H9 (cell line): ENCODE data around the gene NCAM1. TPM values are rescaled to one million over a fixed set of nuclear protein-coding genes. Genes with fewer than 3 reads are reported as not detected.

ENCODE experiments used
- DNase-seq: peaks from one replicate; pipeline ENCODE4 v3.0.0-alpha.2; 2017
- H2AFZ ChIP-seq: one replicate; pipeline ENCODE4 v1.6.1; 2013; ENCODE audit warnings: mild to moderate bottlenecking, low read length, control low read depth, moderate library complexity
- H2AK5ac ChIP-seq: 2 replicates; pipeline ENCODE4 v1.6.1; 2013; ENCODE audit warnings: low read length, control low read depth, mixed read lengths; ENCODE audit not compliant: insufficient read length
- H2BK120ac ChIP-seq: one replicate; pipeline ENCODE4 v1.6.1; 2013; ENCODE audit warnings: low read depth, mild to moderate bottlenecking, low read length, control low read depth, inconsistent platforms; ENCODE audit not compliant: poor library complexity, severe bottlenecking
- H2BK12ac ChIP-seq: 2 replicates; pipeline ENCODE4 v1.6.1; 2013; ENCODE audit warnings: low read length, control low read depth, mixed read lengths, low read depth; ENCODE audit not compliant: insufficient read length
- H2BK15ac ChIP-seq: 2 replicates; pipeline ENCODE4 v1.6.1; 2013; ENCODE audit warnings: low read depth, low read length, control low read depth
- H2BK20ac ChIP-seq: one replicate; pipeline ENCODE4 v1.6.1; 2013; ENCODE audit warnings: low read depth, mild to moderate bottlenecking, low read length, control low read depth, inconsistent platforms; ENCODE audit not compliant: poor library complexity, severe bottlenecking
- H2BK5ac ChIP-seq: 2 replicates; pipeline ENCODE4 v1.6.1; 2013; ENCODE audit warnings: low read length, control low read depth, mixed read lengths; ENCODE audit not compliant: insufficient read length
- H3K14ac ChIP-seq: 2 replicates; pipeline ENCODE4 v1.6.1; 2013; ENCODE audit warnings: low read length, control low read depth; ENCODE audit not compliant: insufficient read depth
- H3K18ac ChIP-seq: 2 replicates; pipeline ENCODE4 v1.6.1; 2013; ENCODE audit warnings: low read depth, mild to moderate bottlenecking, mixed read lengths, low read length, control low read depth; ENCODE audit not compliant: insufficient read length
- H3K23ac ChIP-seq: 2 replicates; pipeline ENCODE4 v1.6.1; 2013; ENCODE audit warnings: low read length, control low read depth, mixed read lengths, low read depth; ENCODE audit not compliant: insufficient read length
- H3K23me2 ChIP-seq: 2 replicates; pipeline ENCODE4 v1.6.1; 2013; ENCODE audit warnings: low read depth, mild to moderate bottlenecking, mixed read lengths, low read length, control low read depth; ENCODE audit not compliant: insufficient read length, poor library complexity, severe bottlenecking
- H3K27ac ChIP-seq: 2 replicates; pipeline ENCODE4 v1.5.1; 2013; ENCODE audit warnings: low read length, control low read depth, mixed read lengths, low read depth; ENCODE audit not compliant: insufficient read length
- H3K27me3 ChIP-seq: 2 replicates; pipeline ENCODE4 v1.6.1; 2013; ENCODE audit warnings: low read length, control low read depth, inconsistent platforms; ENCODE audit not compliant: insufficient read depth
- H3K4ac ChIP-seq: 2 replicates; pipeline ENCODE4 v1.6.1; 2013; ENCODE audit warnings: low read depth, mild to moderate bottlenecking, control low read depth, inconsistent platforms, low read length, moderate library complexity
- H3K4me1 ChIP-seq: 2 replicates; pipeline ENCODE4 v1.6.1; 2013; ENCODE audit warnings: low read length, control low read depth, inconsistent platforms; ENCODE audit not compliant: insufficient read depth
- H3K4me2 ChIP-seq: 2 replicates; pipeline ENCODE4 v1.6.1; 2013; ENCODE audit warnings: low read length, control low read depth, mixed read lengths; ENCODE audit not compliant: insufficient read length, insufficient read depth
- H3K56ac ChIP-seq: 2 replicates; pipeline ENCODE4 v1.6.1; 2013; ENCODE audit warnings: low read depth, mild to moderate bottlenecking, mixed read lengths, low read length, control low read depth; ENCODE audit not compliant: insufficient read length
- H3K79me1 ChIP-seq: 2 replicates; pipeline ENCODE4 v1.6.1; 2013; ENCODE audit warnings: low read depth, mild to moderate bottlenecking, moderate library complexity, low read length, control low read depth, inconsistent platforms; ENCODE audit not compliant: insufficient read depth, poor library complexity, severe bottlenecking
- H3K79me2 ChIP-seq: 2 replicates; pipeline ENCODE4 v1.6.1; 2013; ENCODE audit warnings: low read length, control low read depth, inconsistent platforms; ENCODE audit not compliant: insufficient read depth
- H3K9ac ChIP-seq: 2 replicates; pipeline ENCODE4 v1.6.1; 2013; ENCODE audit warnings: low read length, control low read depth, mixed read lengths; ENCODE audit not compliant: insufficient read length; ENCODE audit errors: extremely low read depth
- H3K9me3 ChIP-seq: one replicate; pipeline ENCODE4 v1.6.1; 2013; ENCODE audit warnings: low read depth, low read length, inconsistent platforms; ENCODE audit not compliant: control insufficient read depth
- H3T11ph ChIP-seq: one replicate; pipeline ENCODE4 v1.6.1; 2013; ENCODE audit warnings: mild to moderate bottlenecking, low read length, control low read depth, inconsistent platforms
- H4K20me1 ChIP-seq: one replicate; pipeline ENCODE4 v1.6.1; 2013; ENCODE audit not compliant: control insufficient read depth, insufficient read length, insufficient read depth
- H4K5ac ChIP-seq: 2 replicates; pipeline ENCODE4 v1.6.1; 2013; ENCODE audit warnings: low read depth, mild to moderate bottlenecking, mixed read lengths, low read length, control low read depth; ENCODE audit not compliant: insufficient read length
- H4K8ac ChIP-seq: replicated peaks from 2 replicates; pipeline ENCODE4 v1.6.1; 2013; ENCODE audit warnings: low read length, control low read depth, mixed read lengths, low read depth; ENCODE audit not compliant: insufficient read length
- H4K91ac ChIP-seq: 2 replicates; pipeline ENCODE4 v1.6.1; 2013; ENCODE audit warnings: low read depth, mild to moderate bottlenecking, moderate library complexity, mixed read lengths, low read length, control low read depth; ENCODE audit not compliant: insufficient read length
- H3K27ac Mint-ChIP-seq, 3 experiments: 2 replicates in 2 of 3; 3 replicates in 1 of 3; pipeline ENCODE4 v1.8.0; 2020 to 2021; ENCODE audit warnings: mixed read lengths in 3 of 3, mild to moderate bottlenecking in 1 of 3, moderate library complexity in 1 of 3
- H3K27me3 Mint-ChIP-seq: 2 replicates; pipeline ENCODE4 v1.8.0; 2021; ENCODE audit warnings: low read depth, mild to moderate bottlenecking, moderate library complexity, mixed read lengths
- H3K36me3 Mint-ChIP-seq, 3 experiments: 2 replicates in 2 of 3; 3 replicates in 1 of 3; pipeline ENCODE4 v1.8.0; 2020 to 2021; ENCODE audit warnings: low read depth in 3 of 3, mixed read lengths in 3 of 3; ENCODE audit not compliant: insufficient read depth in 1 of 3
- H3K4me1 Mint-ChIP-seq, 2 experiments: 2 replicates each; pipeline ENCODE4 v1.8.0; 2020; ENCODE audit warnings: mixed read lengths in 2 of 2
- H3K4me3 Mint-ChIP-seq, 2 experiments: 2 replicates in 1 of 2; 3 replicates in 1 of 2; pipeline ENCODE4 v1.8.0; 2020 to 2021; ENCODE audit warnings: mild to moderate bottlenecking in 2 of 2, mixed read lengths in 2 of 2, moderate library complexity in 1 of 2
- H3K9me3 Mint-ChIP-seq, 2 experiments: 2 replicates in 1 of 2; 3 replicates in 1 of 2; pipeline ENCODE4 v1.8.0; 2020; ENCODE audit warnings: mild to moderate bottlenecking in 2 of 2, mixed read lengths in 2 of 2, moderate library complexity in 1 of 2
- WGBS: extraction: QIAGEN DNeasy Blood & Tissue Kit; methylation state at CpG from one replicate; pipeline ENCODE4 v1.1.7; 2013; ENCODE audit warnings: missing lambda C conversion rate, low lambda C conversion rate, mixed read lengths; ENCODE audit not compliant: insufficient read length; ENCODE audit errors: extremely low coverage; 5-methylcytosine and 5-hydroxymethylcytosine counted together
- total RNA-seq: library from RNA; stranded (reverse); gene quantifications from 2 replicates; pipeline ENCODE4 v1.2.1, GENCODE V29; 2021
- TF ChIP-seq, protein P1 (sequence below): fragments of 200-600 bp; sonication (generic); conservative IDR thresholded peaks from 3 replicates; pipeline ENCODE4 v1.8.0; 2021; ENCODE audit warnings: antibody characterized with exemption, mild to moderate bottlenecking

The NCAM1 gene
- total RNA-seq, 1 experiment from 2014 or later: 2.5 TPM

DNA sequence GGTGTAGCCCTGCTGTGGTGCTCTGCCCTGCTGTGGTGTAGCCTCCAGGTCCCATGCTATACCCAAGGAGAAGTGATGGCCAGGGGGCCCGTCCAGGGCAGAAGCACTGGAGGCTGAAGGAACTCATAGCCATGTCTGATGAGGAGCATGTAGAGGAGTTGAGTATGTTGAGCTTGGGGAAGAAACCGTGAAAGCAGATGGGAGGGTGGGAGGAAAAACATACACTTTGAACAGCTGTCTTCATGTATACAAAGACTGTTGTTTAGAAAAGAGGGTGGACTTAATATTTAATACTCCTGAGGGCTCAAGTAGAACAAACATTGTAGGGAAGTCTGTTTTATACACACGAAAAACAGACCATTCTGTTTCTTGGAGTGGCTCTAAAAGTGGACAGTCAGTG is 326.6 kb downstream of the NCAM1 start:
- DNase-seq: no peak
- H3K18ac ChIP-seq: no peak overlapping the region
- no CpG with 5 or more reads among the region's 3 CpGs for WGBS
- TF ChIP-seq, protein P1, sequence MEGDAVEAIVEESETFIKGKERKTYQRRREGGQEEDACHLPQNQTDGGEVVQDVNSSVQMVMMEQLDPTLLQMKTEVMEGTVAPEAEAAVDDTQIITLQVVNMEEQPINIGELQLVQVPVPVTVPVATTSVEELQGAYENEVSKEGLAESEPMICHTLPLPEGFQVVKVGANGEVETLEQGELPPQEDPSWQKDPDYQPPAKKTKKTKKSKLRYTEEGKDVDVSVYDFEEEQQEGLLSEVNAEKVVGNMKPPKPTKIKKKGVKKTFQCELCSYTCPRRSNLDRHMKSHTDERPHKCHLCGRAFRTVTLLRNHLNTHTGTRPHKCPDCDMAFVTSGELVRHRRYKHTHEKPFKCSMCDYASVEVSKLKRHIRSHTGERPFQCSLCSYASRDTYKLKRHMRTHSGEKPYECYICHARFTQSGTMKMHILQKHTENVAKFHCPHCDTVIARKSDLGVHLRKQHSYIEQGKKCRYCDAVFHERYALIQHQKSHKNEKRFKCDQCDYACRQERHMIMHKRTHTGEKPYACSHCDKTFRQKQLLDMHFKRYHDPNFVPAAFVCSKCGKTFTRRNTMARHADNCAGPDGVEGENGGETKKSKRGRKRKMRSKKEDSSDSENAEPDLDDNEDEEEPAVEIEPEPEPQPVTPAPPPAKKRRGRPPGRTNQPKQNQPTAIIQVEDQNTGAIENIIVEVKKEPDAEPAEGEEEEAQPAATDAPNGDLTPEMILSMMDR: no peak
- no peaks in the 10 kb centered on the region for H3K23me2 ChIP-seq
- Mint-ChIP-seq H3K9me3 (no peaks in the 10 kb centered on the region), H3K27ac (no peak overlapping the region; a peak in 1 of 7 replicates), H3K36me3 (no peaks in the 10 kb centered on the region; a peak in 1 of 7 replicates), H3K4me1 (no peaks in the 10 kb centered on the region; a peak in 1 of 4 replicates), H3K27me3 (no peaks in the 10 kb centered on the region; the same call in 1 of the 2 replicates), H3K4me3 (no peak overlapping the region)
- H3K9me3 ChIP-seq: no peaks in the 10 kb centered on the region
- no peaks in the 10 kb centered on the region for H3K79me2 ChIP-seq
- H3K9ac ChIP-seq: no peak overlapping the region
- no peak overlapping the region for H2BK120ac ChIP-seq
- H3K56ac ChIP-seq: no peak overlapping the region
- no peaks in the 10 kb centered on the region for H3K79me1 ChIP-seq
- H3K4ac ChIP-seq: no peak overlapping the region
- H2AK5ac ChIP-seq: no peak overlapping the region
- no peaks in the 10 kb centered on the region for H3K27me3 ChIP-seq
- H2BK20ac ChIP-seq: no peak overlapping the region
- H3K4me2 ChIP-seq: no peak overlapping the region
- H2BK12ac ChIP-seq: no peak overlapping the region
- H3K27ac ChIP-seq: no peak overlapping the region
- H3K23ac ChIP-seq: no peak overlapping the region
- no peak overlapping the region for H2AFZ ChIP-seq
- H3T11ph ChIP-seq: no peak overlapping the region
- no peak overlapping the region for H2BK5ac ChIP-seq
- H3K4me1 ChIP-seq: no peaks in the 10 kb centered on the region
- H4K8ac ChIP-seq: no peak overlapping the region
- no peaks in the 10 kb centered on the region for H4K20me1 ChIP-seq
- H4K91ac ChIP-seq: no peak overlapping the region
- no peak overlapping the region for H4K5ac ChIP-seq
- no peak overlapping the region for H2BK15ac ChIP-seq
- H3K14ac ChIP-seq: no peak overlapping the region
